Activated naive CD4-positive, alpha-beta T cell treated with Interleukin-2 at 50 U/mL for 16 hours (primary cell): ENCODE results near the gene VIPR2.

ENCODE experiments used
- DNase-seq: peaks from one replicate; pipeline ENCODE4 v3.0.0-alpha.2; 2020

Gene VIPR2

GRCh38 chr7:159157714-159158113 is 13.0 kb upstream of the VIPR2 start:
- DNase-seq = no peak

GRCh38 chr7:159156436-159157245 is 12.0 kb upstream of the VIPR2 start:
- no peak for DNase-seq

DNA sequence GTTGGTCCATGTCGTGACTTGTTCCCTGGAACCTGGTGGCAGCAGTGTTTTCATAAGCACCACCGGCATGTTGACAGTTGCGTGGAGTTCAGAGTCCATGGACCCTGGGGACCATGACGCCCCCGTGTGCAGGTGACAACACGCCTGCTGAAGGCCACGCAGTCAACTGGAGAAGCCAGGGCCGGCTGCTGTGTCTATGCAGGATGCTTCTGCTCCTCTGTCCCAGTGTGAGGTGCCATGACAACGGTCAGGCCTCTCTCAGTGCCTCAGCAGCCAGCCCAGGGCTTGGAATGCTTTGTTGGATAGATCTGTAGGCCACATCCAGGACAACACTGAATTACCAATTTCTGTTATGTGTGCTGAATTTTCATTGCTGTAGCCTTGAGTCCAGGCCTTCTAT is 10.7 kb upstream of the VIPR2 start:
- DNase-seq = no peak

GRCh38 chr7:159154243-159154642 is 9.6 kb upstream of the VIPR2 start:
- DNase-seq = no peak

- DNase-seq = no peak
Measured at GRCh38 chr7:159153511-159153910, 8.8 kb upstream of the VIPR2 start.

GRCh38 chr7:159152816-159153215 is 8.1 kb upstream of the VIPR2 start:
- DNase-seq = no peak

DNA sequence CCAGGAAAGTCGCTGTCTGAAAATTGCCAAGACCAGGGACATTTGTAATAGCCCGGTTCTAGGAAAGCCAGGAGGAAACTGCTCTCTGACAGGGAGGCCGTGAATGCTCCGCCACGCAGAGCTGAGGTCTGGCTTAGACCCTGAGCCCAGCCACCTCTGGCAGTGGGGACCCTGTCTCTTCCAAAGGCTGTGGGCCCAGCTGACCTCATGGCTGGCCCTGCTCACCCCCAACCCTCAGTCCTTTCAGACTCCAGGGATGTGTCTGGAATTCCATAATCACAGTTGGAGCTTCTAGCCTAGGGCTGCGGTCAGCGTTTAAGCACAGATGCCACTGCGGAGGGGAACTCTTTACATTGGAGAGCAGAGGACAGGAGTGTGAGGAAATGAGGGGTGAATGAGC is 6.6 kb upstream of the VIPR2 start:
- no peak for DNase-seq

- no peak for DNase-seq
Measured at GRCh38 chr7:159149488-159149887, 4.8 kb upstream of the VIPR2 start.

DNA sequence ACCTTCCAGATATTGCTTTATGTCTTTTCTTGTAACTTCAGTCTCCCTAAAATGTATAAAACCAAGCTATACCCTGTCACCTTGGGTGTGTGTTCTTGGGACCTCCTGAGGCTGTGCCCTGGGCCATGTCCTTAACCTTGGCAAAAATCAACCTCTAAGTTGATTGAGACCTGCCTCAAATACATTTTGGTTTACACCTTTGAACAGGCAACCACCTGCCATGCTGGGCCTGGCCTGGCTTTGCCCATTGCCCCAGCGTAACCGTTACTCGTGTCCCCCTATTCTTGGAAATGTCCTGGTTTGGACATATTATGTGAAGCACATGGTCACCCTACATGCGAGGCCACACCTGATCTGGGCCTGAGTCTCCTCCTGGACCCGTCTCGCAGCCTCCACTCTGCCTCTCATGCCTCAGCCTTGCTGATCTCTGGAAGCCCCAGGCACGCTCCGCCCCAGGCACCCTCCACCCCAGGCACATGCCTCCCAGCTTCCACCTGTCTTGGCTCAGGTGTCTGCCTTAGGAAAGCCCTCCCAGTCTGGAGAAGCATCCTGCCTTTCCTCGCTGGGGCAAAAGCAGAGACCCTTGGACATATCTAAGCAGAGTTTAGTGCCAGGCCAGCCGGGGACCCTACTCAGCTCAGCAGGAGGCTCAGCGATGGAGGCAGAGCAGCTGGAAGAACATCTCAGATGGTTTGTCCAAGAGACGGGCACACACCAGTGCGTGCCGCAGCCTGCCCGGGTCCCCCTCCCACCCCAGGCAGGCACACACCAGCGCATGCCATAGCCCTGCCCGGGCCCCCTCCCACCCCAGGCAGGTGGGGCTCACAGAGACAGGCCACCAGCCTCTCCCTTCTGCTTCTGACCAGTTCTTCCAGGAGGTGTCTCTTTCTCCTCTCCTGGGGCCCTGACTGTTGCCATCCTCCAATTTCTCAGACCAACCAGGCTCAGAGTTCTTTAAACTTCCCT is 4.0 kb upstream of the VIPR2 start:
- no peak for DNase-seq

DNA sequence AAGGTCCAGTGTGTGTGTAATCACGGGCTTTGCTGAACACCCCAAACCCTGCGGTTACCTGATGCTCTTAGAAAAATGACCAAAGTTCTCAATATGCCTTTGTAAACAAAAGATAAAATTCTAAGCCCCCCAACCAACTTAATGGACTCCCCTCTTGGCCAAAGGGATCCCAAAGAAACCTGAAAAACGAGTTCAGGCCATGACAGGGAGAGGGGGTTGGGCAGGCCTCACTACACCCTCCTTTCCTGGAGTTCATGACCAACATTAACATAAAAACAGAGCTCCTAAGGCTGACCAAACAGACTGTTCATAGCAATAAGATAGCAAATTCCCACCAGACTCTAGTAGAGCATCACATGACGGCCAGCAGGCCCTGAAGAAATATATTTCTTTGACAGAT is 3.0 kb upstream of the VIPR2 start:
- no peak for DNase-seq

DNA sequence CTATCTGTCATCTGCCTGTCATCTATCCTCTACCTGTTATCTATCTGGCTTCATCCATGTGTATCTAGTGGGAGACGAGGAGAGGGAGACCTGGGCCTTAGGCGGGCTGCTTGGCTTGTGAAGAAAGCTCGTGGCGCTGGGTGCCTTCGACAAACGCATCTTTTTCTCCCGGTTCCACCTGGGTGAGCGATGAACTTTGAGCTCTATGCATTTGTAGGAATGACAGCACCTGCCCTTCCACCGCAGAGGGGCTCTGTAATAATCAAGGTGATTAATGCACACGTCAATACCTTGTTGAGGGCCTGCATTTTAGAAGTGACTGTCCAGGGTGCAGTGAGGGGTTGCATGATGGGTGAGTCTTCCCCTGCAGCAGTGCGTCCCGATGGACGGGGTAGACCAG is 2.6 kb upstream of the VIPR2 start:
- DNase-seq = no peak

DNA sequence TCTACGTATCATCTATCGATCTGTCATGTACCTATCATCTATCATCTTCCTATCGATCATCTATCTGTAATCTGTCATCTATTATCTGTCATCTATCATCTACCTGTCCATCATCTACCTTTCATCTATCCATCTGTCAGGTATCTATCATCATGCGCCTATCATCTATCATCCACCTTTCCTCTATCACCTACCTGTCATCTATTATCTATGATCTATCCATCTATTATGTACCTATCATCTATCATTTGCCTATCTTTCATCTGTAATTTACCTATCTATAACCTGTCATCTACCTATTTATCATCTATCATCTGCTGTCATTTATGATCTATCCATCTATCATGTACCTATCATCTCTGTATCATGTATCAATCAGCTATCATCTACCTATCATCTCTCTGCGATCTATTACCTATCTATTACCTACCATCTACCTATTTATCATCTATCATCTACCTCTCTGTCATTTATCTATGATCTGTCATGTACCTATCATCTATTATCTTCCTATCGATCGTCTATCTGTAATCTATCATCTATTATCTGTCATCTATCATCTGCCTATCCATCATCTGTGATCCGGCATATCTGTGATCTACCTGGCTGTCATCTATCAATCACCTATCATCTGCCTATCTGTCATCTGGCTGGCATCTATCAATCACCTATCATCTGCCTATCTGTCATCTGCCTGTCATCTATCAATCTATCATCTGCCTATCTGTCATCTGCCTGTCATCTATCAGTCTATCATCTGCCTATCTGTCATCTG is 1.6 kb upstream of the VIPR2 start:
- no peak for DNase-seq

DNA sequence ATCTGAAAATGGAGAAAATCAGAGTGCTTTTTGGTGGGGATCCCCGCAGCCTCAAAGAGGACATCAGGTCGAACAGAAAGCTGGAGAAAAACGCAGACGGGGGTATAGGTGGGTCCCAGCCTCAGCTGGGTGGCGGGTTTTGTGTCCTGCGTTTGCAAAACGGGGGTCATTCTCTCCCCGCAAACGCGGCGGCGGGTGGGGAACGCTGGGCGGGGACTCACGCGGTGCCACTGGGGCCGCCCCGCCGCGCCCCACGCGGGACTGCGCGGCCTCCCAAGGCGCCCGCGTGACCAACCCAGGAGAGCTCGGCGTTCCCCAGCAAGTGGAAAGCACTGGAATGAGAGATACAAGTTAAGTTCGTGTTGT is 806 bp upstream of the VIPR2 start:
- DNase-seq = no peak

- DNase-seq = no peak
Measured at GRCh38 chr7:159143780-159144757, 598 bp downstream of the VIPR2 start.

DNA sequence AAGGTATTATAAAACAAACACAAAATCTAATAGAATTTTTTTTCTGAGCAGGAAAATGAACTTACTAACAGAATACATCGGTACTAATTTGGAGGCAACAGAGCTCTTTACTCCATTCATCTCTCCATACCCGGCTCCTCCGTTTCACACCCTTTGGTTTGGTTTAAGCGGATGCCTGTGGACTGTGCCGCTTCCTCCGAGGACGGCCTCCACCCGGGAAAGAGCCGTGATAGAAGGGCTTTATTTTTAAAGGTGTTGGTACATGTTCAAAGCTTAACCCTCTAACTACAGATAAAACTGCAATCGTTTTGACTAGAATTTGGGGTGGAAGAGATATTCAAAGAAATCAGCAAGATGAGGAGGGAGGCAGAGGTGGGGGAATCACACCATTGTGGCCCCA is 1.9 kb downstream of the VIPR2 start:
- no peak for DNase-seq

DNA sequence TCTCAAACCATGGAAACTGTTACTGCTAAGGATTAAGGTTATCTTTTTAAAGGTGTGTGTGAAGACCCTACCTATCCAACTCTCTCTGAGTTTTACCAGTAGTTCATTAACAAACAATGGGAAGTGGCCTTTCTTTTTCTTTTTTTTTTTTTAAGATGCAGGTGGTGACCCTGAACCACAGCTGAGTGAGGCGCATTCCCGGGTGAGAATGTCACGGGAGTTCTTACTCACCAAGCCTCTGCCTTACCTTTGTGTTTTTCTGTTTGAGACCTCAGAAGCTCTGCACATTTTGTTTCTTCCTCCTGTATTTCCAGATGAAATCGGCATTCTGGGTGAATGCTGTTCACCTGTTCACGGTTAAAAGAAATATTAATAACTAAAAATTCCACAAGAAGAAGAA is 2.5 kb downstream of the VIPR2 start:
- no peak for DNase-seq

- no peak for DNase-seq
Measured at GRCh38 chr7:159141660-159142059, 3.0 kb downstream of the VIPR2 start.

GRCh38 chr7:159141167-159141566 is 3.5 kb downstream of the VIPR2 start:
- DNase-seq = no peak

- DNase-seq = no peak
Measured at GRCh38 chr7:159140170-159140910, 4.3 kb downstream of the VIPR2 start.

- DNase-seq = no peak
Measured at GRCh38 chr7:159139639-159140038, 5.0 kb downstream of the VIPR2 start.

DNA sequence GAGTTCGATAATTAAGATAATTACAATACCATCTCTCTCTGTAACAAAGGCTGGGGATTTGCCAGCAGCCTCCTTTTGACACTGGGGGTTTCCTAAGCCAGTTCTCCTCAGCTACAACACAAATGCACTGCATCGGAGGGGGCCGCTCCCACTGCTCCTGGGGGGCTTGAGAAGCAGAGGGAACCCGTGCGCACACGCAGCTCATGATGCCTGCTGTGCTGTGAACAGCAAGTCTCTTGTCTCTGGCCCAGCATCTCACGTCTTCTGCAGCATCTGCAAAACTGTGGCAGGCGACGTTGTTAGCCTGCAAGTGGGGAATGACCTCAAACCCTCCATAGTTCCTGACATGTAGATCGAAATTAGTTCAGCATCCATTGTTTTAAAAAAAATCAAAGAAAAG is 5.5 kb downstream of the VIPR2 start:
- no peak for DNase-seq
